Peyer's patch (tissue), 4 donors: ENCODE measurements around the gene GNG2.

ENCODE experiments used
- POLR2A ChIP-seq, 2 donors: fragments of 450-650 bp; IDR thresholded peaks; one replicate each; pipeline ENCODE4 v1.5.1; 2017; ENCODE audit warnings: antibody characterized with exemption in 2 of 2, mild to moderate bottlenecking in 2 of 2, moderate library complexity in 2 of 2
- TF ChIP-seq, protein P1 (sequence below), 6 experiments: fragments of 450-650 bp in 4 of 6; fragments of 200-600 bp in 2 of 6; sonication (generic) in 1 of 6; IDR thresholded peaks; one replicate each; pipeline ENCODE4 v1.5.1; 2017 to 2019; ENCODE audit warnings: antibody characterized with exemption in 6 of 6, mild to moderate bottlenecking in 3 of 6, moderate library complexity in 1 of 6

DNA sequence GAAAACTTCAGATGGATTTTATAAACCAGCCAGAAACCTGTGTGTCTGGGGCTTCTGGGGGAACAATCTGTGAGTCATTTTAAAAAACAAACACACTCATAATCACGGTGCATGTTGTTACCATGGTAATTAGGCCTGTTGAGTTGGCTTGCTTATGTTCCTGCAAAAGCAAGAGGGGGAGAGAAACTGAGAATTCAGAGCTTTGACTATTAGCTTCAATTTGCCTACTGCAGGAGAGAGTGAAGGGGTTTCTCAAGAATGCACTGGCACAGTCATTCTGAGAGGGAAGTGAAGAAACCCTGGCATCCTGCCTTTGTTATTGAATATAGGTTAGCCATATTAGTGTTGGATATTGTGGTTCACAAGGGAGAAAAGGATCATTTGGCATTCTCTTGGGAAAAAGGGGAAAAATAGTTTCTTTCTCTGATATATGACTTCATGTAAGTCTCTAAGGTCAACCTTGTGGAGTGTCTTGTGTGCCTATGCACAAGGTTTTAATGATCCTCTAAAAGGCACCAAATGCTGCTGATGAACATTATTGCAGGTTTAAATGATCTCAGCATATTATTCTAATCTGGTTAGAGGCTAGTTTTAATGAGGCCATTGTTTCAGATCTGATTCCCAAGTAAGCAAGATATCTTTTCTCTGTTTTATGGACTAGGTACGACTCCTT lies 12.9 kb downstream of the GNG2 start:
- TF ChIP-seq, protein P1, sequence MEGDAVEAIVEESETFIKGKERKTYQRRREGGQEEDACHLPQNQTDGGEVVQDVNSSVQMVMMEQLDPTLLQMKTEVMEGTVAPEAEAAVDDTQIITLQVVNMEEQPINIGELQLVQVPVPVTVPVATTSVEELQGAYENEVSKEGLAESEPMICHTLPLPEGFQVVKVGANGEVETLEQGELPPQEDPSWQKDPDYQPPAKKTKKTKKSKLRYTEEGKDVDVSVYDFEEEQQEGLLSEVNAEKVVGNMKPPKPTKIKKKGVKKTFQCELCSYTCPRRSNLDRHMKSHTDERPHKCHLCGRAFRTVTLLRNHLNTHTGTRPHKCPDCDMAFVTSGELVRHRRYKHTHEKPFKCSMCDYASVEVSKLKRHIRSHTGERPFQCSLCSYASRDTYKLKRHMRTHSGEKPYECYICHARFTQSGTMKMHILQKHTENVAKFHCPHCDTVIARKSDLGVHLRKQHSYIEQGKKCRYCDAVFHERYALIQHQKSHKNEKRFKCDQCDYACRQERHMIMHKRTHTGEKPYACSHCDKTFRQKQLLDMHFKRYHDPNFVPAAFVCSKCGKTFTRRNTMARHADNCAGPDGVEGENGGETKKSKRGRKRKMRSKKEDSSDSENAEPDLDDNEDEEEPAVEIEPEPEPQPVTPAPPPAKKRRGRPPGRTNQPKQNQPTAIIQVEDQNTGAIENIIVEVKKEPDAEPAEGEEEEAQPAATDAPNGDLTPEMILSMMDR (IDR thresholded peaks at IDR 0.05) = no peak
- TF ChIP-seq POLR2A (IDR thresholded peaks at IDR 0.05) = no peak
